ENCODE measurements around the gene FBXO45. TPM values are rescaled to one million over a fixed set of nuclear protein-coding genes. Genes with fewer than 3 reads are reported as not detected.

Gene FBXO45
- total and polyA plus RNA-seq, 2 of the 4 experiments (the other 2 are of a cell fraction), result 3.8 to 5.0 TPM

GRCh38 chr3:196634224-196634623, 65.8 kb downstream of the FBXO45 start:
- H4K8ac ChIP-seq (ENCODE audit: low read depth in 2 of 2, low read length in 2 of 2), result no peak overlapping the region
- DNase-seq (no peak), ATAC-seq (ENCODE audit: low read depth) (no peak)
- no peaks in the 10 kb centered on the region for H3K9me3 ChIP-seq (ENCODE audit: control insufficient read depth, insufficient read depth, low read length)
- H2BK15ac ChIP-seq (ENCODE audit: low read depth, low read length), result no peak overlapping the region
- no peak overlapping the region for H3K18ac ChIP-seq (ENCODE audit: low read depth, low read length)
- H2BK5ac ChIP-seq (ENCODE audit: low read depth, low read length, poor library complexity, severe bottlenecking), result no peak overlapping the region
- H3K4me2 ChIP-seq (ENCODE audit: low read depth, low read length), result no peak overlapping the region
- in situ Hi-C loops (cut with MboI; ENCODE audit: low sequenced_read_pairs), result no loop called here
- H2BK120ac ChIP-seq (ENCODE audit: low read depth, low read length), result no peak overlapping the region
- H4K20me1 ChIP-seq (ENCODE audit: insufficient read depth, low read length), result no peaks in the 10 kb centered on the region
- dilution Hi-C loops (cut with HindIII; ENCODE audit: low sequenced_read_pairs, unreplicated experiment), result no loop called here
- H4K5ac ChIP-seq (ENCODE audit: low read depth, low read length), result no peak overlapping the region
- peaks cover 4% of the 10 kb centered on the region; the same call in 1 of the 2 replicates for H3K9me1 ChIP-seq (ENCODE audit: insufficient read depth, low read length)
- H2AK9ac ChIP-seq (replicated peaks; ENCODE audit: low read depth, low read length, poor library complexity), result no peak overlapping the region
- no peak overlapping the region for H2AFZ ChIP-seq (replicated peaks; ENCODE audit: low read length, poor library complexity)
- no peak overlapping the region for H3K23ac ChIP-seq (ENCODE audit: low read depth, low read length)
- WGBS, 2 experiments (ENCODE audit: extremely low coverage in 2 of 2, insufficient read length in 1 of 2), result no CpG with 5 or more reads among the region's 10 CpGs
- H3K4me3 ChIP-seq (ENCODE audit: insufficient read depth, low read depth, low read length), result no peak overlapping the region
- intact Hi-C loops (cut with micrococcal nuclease), result no loop called here
- POLR2A ChIA-PET (ENCODE audit: unreplicated experiment), result no interaction called here
- no peak overlapping the region for H3K56ac ChIP-seq (ENCODE audit: extremely low read depth, insufficient read depth, low read length)
- no peaks in the 10 kb centered on the region for H3K36me3 ChIP-seq (ENCODE audit: control insufficient read depth, insufficient read depth, low read length)
- CTCF ChIA-PET, result no interaction called here
- TF ChIP-seq RCOR1 (IDR thresholded peaks at IDR 0.05; ENCODE audit: insufficient replicate concordance, low read length) (no peak), NFE2L2 (IDR thresholded peaks at IDR 0.05; ENCODE audit: low read depth, low read length) (no peak)
- no peak overlapping the region for H3K9ac ChIP-seq (ENCODE audit: low read depth, low read length)
- BruUV-seq (replicated peaks), result no TSS peak
- no peak overlapping the region for H2BK20ac ChIP-seq (ENCODE audit: low read depth, low read length)
- H3K27me3 ChIP-seq (ENCODE audit: control insufficient read depth, insufficient read depth, low read length), result peaks cover 30% of the 10 kb centered on the region
- no peaks in the 10 kb centered on the region for H3K79me1 ChIP-seq (ENCODE audit: low read depth in 1 of 2, low read length in 2 of 2)
- H2AK5ac ChIP-seq (ENCODE audit: low read depth, low read length), result no peak overlapping the region
- H4K91ac ChIP-seq (ENCODE audit: insufficient read depth, low read depth, low read length), result no peak overlapping the region
- H3K4ac ChIP-seq (ENCODE audit: low read depth, low read length), result no peak overlapping the region
- H3K14ac ChIP-seq (replicated peaks; ENCODE audit: low read depth, low read length), result no peak overlapping the region
- peaks cover 3% of the 10 kb centered on the region; the same call in 1 of the 2 replicates for H3K4me1 ChIP-seq (ENCODE audit: control insufficient read depth, insufficient read depth, low read length)
- H3K27ac ChIP-seq (ENCODE audit: insufficient read depth, low read length), result no peak overlapping the region
